Left ventricle myocardium inferior (tissue), 1 donor: ENCODE data around the gene PSRC1. TPM values are rescaled to one million over a fixed set of nuclear protein-coding genes. Genes with fewer than 3 reads are reported as not detected.

Experiments
- DNase-seq: peaks from one replicate; pipeline ENCODE4 v3.0.0-alpha.2; 2020
- H3K27ac ChIP-seq: fragments of 200-600 bp; replicated peaks from 2 replicates; pipeline ENCODE4 v1.8.0; 2021
- H3K27me3 ChIP-seq: fragments of 200-600 bp; 2 replicates; pipeline ENCODE4 v1.8.0; 2021; ENCODE audit warnings: low read depth
- H3K36me3 ChIP-seq: fragments of 200-600 bp; 2 replicates; pipeline ENCODE4 v1.8.0; 2021
- H3K4me1 ChIP-seq: fragments of 200-600 bp; 2 replicates; pipeline ENCODE4 v1.8.0; 2021
- H3K4me3 ChIP-seq: fragments of 200-600 bp; 2 replicates; pipeline ENCODE4 v1.8.0; 2021; ENCODE audit warnings: mild to moderate bottlenecking, moderate library complexity
- H3K9me3 ChIP-seq: fragments of 200-600 bp; replicated peaks from 2 replicates; pipeline ENCODE4 v1.8.0; 2021
- intact Hi-C: fragments of 100-400 bp; cut with micrococcal nuclease; formaldehyde crosslinking; loops from one replicate; pipeline ENCODE4 v1.11.0; 2022
- total RNA-seq: library from RNA; stranded (reverse); fragmentation: NEBNext Ultra II Directional; extraction: Animal tissue kit (Norgen Biotek cat#: 25700); gene quantifications from one replicate; pipeline ENCODE4 v1.2.1, GENCODE V29; 2021
- TF ChIP-seq, protein P1 (sequence below): fragments of 200-600 bp; IDR thresholded peaks from 2 replicates; pipeline ENCODE4 v1.8.0; 2021; ENCODE audit warnings: antibody characterized with exemption, mild to moderate bottlenecking, borderline replicate concordance
- donor health status: DM: no; HTN: yes; CAD: no; lungs with severe emphysema.

PSRC1 gene
- total RNA-seq, 1 donor from 2014 or later, result 0.80 TPM

GRCh38 chr1:109256971-109257681, 25.8 kb downstream of the PSRC1 start:
- H3K9me3 ChIP-seq, result no peaks in the 10 kb centered on the region
- H3K27me3 ChIP-seq, result no peaks in the 10 kb centered on the region
- H3K4me1 ChIP-seq, result peaks cover 23% of the 10 kb centered on the region
- intact Hi-C loops, result no loop called here
- H3K27ac ChIP-seq, result no peak overlapping the region
- no peaks in the 10 kb centered on the region for H3K36me3 ChIP-seq
- H3K4me3 ChIP-seq, result no peak overlapping the region
- TF ChIP-seq, protein P1, sequence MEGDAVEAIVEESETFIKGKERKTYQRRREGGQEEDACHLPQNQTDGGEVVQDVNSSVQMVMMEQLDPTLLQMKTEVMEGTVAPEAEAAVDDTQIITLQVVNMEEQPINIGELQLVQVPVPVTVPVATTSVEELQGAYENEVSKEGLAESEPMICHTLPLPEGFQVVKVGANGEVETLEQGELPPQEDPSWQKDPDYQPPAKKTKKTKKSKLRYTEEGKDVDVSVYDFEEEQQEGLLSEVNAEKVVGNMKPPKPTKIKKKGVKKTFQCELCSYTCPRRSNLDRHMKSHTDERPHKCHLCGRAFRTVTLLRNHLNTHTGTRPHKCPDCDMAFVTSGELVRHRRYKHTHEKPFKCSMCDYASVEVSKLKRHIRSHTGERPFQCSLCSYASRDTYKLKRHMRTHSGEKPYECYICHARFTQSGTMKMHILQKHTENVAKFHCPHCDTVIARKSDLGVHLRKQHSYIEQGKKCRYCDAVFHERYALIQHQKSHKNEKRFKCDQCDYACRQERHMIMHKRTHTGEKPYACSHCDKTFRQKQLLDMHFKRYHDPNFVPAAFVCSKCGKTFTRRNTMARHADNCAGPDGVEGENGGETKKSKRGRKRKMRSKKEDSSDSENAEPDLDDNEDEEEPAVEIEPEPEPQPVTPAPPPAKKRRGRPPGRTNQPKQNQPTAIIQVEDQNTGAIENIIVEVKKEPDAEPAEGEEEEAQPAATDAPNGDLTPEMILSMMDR, result no peak
- no peak for DNase-seq

- DNase-seq, result no peak
- no peaks in the 10 kb centered on the region for H3K36me3 ChIP-seq
- no peak overlapping the region for H3K27ac ChIP-seq
- H3K27me3 ChIP-seq, result no peaks in the 10 kb centered on the region
- TF ChIP-seq, protein P1, result no peak
- no peaks in the 10 kb centered on the region for H3K9me3 ChIP-seq
- peaks cover 23% of the 10 kb centered on the region for H3K4me1 ChIP-seq
- no peak overlapping the region for H3K4me3 ChIP-seq
- intact Hi-C loops, result no loop called here
These were observed 26.9 kb downstream of the PSRC1 start for GRCh38 chr1:109256085-109256484.

- Histone ChIP-seq H3K36me3 (no peaks in the 10 kb centered on the region), H3K4me3 (no peak overlapping the region), H3K4me1 (peaks cover 23% of the 10 kb centered on the region), H3K9me3 (no peaks in the 10 kb centered on the region), H3K27ac (no peak overlapping the region), H3K27me3 (no peaks in the 10 kb centered on the region)
- DNase-seq, result no peak
- TF ChIP-seq, protein P1, result no peak
- intact Hi-C loops, result no loop called here
These were observed 27.3 kb downstream of the PSRC1 start for GRCh38 chr1:109255678-109256077.

DNA sequence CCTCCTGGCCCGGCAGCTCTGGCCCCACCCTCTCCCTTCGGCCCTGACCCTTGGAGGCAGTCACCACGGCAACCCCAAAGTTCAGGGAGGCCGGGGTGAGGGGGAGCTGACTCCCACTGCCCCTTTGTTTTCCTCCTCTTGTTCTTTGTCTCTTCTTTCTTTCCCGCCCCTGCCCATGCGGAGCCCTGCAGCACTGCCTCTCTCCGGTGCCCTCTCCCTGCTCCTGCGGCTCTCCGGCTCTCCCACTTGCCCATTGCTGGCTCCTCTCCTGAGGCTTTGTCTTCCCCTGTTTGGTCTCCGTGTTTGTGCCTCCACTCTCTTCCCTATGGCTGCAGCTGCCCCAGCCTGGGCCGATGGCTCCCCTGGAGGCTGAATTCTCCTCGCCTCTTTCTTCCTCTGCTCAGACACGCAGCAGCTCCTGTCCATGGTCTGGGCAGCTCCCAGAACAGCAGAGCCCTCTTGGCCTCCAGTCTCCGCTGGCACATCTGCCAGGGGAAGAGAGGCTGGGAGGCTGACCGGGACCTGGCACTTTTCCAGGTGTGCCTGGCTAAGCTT, 27.8 kb downstream of the PSRC1 start:
- TF ChIP-seq, protein P1, result no peak
- H3K4me3 ChIP-seq, result no peak overlapping the region
- H3K27ac ChIP-seq, result peak overlapping the region; percentile 79

GRCh38 chr1:109254621-109255096, 28.3 kb downstream of the PSRC1 start:
- TF ChIP-seq, protein P1, result no peak
- Histone ChIP-seq H3K36me3 (no peaks in the 10 kb centered on the region), H3K27me3 (peaks cover 10% of the 10 kb centered on the region), H3K9me3 (no peaks in the 10 kb centered on the region), H3K4me3 (peak overlapping the region; percentile 9), H3K4me1 (peaks cover 30% of the 10 kb centered on the region), H3K27ac (peak overlapping the region; percentile 79)
- intact Hi-C loops, result no loop called here
- no peak for DNase-seq

More for the DNA sequence above, 27.8 kb downstream of the PSRC1 start:
- no peaks in the 10 kb centered on the region for H3K9me3 ChIP-seq
- peaks cover 25% of the 10 kb centered on the region for H3K4me1 ChIP-seq
- H3K27me3 ChIP-seq, result peaks cover 5% of the 10 kb centered on the region
- DNase-seq, result no peak
- intact Hi-C loops, result no loop called here
- H3K36me3 ChIP-seq, result no peaks in the 10 kb centered on the region
